AG04449 (cell line): Measurements from ENCODE around the gene ACOT13.
A peak's percentile ranks its signal among the peaks of the same experiment; 100 is the strongest.
"Not testable (repeated sequence)": the region's sequence is repeated elsewhere in the genome, so short reads cannot be mapped to it uniquely, and the experiment has no call there.

ENCODE experiments used
- CTCF ChIA-PET: fragments of 350-600 bp; formaldehyde crosslinking; extraction: SDS; loops from one replicate; lab custom pipeline; 2021; ENCODE audit warnings: antibody characterized with exemption; lab: Yijun Ruan, JAX
- POLR2A ChIA-PET: fragments of 400-600, 350-600 bp; formaldehyde crosslinking; extraction: SDS; loops from one replicate; lab custom pipeline; 2020; ENCODE audit warnings: antibody characterized with exemption, inconsistent platforms; lab: Yijun Ruan, JAX
- DNase-seq: peaks from one replicate; pipeline ENCODE4 v3.0.0-alpha.2; 2010; ENCODE audit warnings: low read depth, low spot score
- H3K4me3 ChIP-seq: 2 replicates; pipeline ENCODE4 v1.5.1; 2011; ENCODE audit warnings: low read depth, mild to moderate bottlenecking, control low read depth, low read length
- TF ChIP-seq, protein P1 (sequence below): IDR thresholded peaks from one replicate; pipeline ENCODE4 v1.5.1; 2011; ENCODE audit warnings: mild to moderate bottlenecking, moderate library complexity, low read length, control low read depth, inconsistent platforms; ENCODE audit not compliant: insufficient read depth; ENCODE audit errors: missing control alignments

The ACOT13 gene

GRCh38 chr6:24692848-24693592 lies 26.1 kb downstream of the ACOT13 start:
- ChIA-PET POLR2A (no interaction called here), CTCF (interaction anchor here (0.7 to 6.1 kb wide), 4 partner anchors 11 to 167 kb away, joined by 3 to 67 read pairs (median 3); no protein-coding TSS in a partner anchor)
- H3K4me3 ChIP-seq: no peak overlapping the region
- TF ChIP-seq, protein P1, sequence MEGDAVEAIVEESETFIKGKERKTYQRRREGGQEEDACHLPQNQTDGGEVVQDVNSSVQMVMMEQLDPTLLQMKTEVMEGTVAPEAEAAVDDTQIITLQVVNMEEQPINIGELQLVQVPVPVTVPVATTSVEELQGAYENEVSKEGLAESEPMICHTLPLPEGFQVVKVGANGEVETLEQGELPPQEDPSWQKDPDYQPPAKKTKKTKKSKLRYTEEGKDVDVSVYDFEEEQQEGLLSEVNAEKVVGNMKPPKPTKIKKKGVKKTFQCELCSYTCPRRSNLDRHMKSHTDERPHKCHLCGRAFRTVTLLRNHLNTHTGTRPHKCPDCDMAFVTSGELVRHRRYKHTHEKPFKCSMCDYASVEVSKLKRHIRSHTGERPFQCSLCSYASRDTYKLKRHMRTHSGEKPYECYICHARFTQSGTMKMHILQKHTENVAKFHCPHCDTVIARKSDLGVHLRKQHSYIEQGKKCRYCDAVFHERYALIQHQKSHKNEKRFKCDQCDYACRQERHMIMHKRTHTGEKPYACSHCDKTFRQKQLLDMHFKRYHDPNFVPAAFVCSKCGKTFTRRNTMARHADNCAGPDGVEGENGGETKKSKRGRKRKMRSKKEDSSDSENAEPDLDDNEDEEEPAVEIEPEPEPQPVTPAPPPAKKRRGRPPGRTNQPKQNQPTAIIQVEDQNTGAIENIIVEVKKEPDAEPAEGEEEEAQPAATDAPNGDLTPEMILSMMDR: no peak
- DNase-seq: no peak

- POLR2A ChIA-PET: no interaction called here
- no peak overlapping the region for H3K4me3 ChIP-seq
- CTCF ChIA-PET: interaction anchor here (0.8 to 13.2 kb wide), 5 partner anchors 10 to 199 kb away, joined by 3 to 190 read pairs (median 4); partner anchors contain the start of gene ALDH5A1
- TF ChIP-seq, protein P1: no peak
- no peak for DNase-seq
These were observed 27.3 kb downstream of the ACOT13 start for GRCh38 chr6:24694198-24694597.

DNA sequence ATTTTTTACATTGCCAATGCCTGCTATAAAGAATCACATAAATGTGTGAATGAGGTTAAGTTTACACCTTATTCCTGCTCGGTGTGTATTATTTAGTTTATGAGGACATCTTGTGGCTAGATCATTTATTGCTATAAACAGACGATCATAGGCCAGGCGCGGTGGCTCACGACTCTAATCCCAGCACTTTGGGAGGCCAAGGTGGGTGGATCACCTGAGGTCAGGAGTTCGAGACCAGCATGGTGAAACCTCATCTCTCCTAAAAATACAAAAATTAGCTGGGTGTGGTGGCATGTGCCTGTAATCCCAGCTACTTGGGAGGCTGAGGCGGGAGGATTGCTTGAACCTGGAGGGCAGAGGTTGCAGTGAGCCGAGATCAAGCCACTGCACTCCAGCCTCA lies 28.8 kb downstream of the ACOT13 start:
- POLR2A ChIA-PET, H3K4me3 ChIP-seq, DNase-seq: not testable (repeated sequence)
- TF ChIP-seq, protein P1: peak; percentile 9
- CTCF ChIA-PET: interaction anchor here (0.7 to 13.2 kb wide), 6 partner anchors 21 to 265 kb away, joined by 3 to 190 read pairs (median 3); no protein-coding TSS in a partner anchor

GRCh38 chr6:24696097-24696496 lies 29.2 kb downstream of the ACOT13 start:
- POLR2A ChIA-PET: no interaction called here
- DNase-seq: no peak
- CTCF ChIA-PET: interaction anchor here (0.7 to 13.2 kb wide), 6 partner anchors 21 to 265 kb away, joined by 3 to 190 read pairs (median 3); no protein-coding TSS in a partner anchor
- TF ChIP-seq, protein P1: no peak
- no peak overlapping the region for H3K4me3 ChIP-seq

- CTCF ChIA-PET: interaction anchor here (0.9 to 13.2 kb wide), 2 partner anchors 10 to 118 kb away, joined by 3 to 190 read pairs; no protein-coding TSS in a partner anchor
- no peak overlapping the region for H3K4me3 ChIP-seq
- TF ChIP-seq, protein P1: no peak
- DNase-seq: no peak
- POLR2A ChIA-PET: no interaction called here
These were observed 32.9 kb downstream of the ACOT13 start for GRCh38 chr6:24699521-24700359.
